Activated T-cell treated with anti-CD3 and anti-CD28 coated beads, Interleukin-2, amount 50 U/mL, for 24 hours (primary cell): ENCODE data around the gene CFAP54.

ENCODE experiments used
- DNase-seq: peaks from one replicate; pipeline ENCODE4 v3.0.0-alpha.2; 2020
- H3K27ac Mint-ChIP-seq: 2 replicates; pipeline ENCODE4 v1.8.0; 2020; ENCODE audit warnings: mild to moderate bottlenecking, mixed read lengths
- H3K27me3 Mint-ChIP-seq: 2 replicates; pipeline ENCODE4 v1.8.0; 2020; ENCODE audit warnings: mixed read lengths
- H3K36me3 Mint-ChIP-seq: 2 replicates; pipeline ENCODE4 v1.8.0; 2020; ENCODE audit warnings: low read depth, mixed read lengths
- H3K4me1 Mint-ChIP-seq: 2 replicates; pipeline ENCODE4 v1.8.0; 2020; ENCODE audit warnings: low read depth, mixed read lengths
- H3K4me3 Mint-ChIP-seq: 2 replicates; pipeline ENCODE4 v1.8.0; 2020; ENCODE audit warnings: mild to moderate bottlenecking, moderate library complexity, mixed read lengths
- H3K9me3 Mint-ChIP-seq: 2 replicates; pipeline ENCODE4 v1.8.0; 2020; ENCODE audit warnings: mixed read lengths

The CFAP54 gene

GRCh38 chr12:96516472-96517430 lies 27.4 kb downstream of the CFAP54 start:
- H3K27ac Mint-ChIP-seq: peak overlapping the region; percentile 86
- no peaks in the 10 kb centered on the region for H3K27me3 Mint-ChIP-seq
- H3K4me3 Mint-ChIP-seq: no peak overlapping the region
- no peaks in the 10 kb centered on the region for H3K36me3 Mint-ChIP-seq
- peak; percentile 85 for DNase-seq
- H3K4me1 Mint-ChIP-seq: peaks cover 17% of the 10 kb centered on the region
- H3K9me3 Mint-ChIP-seq: no peaks in the 10 kb centered on the region

- H3K4me1 Mint-ChIP-seq: peaks cover 17% of the 10 kb centered on the region
- no peak for DNase-seq
- no peaks in the 10 kb centered on the region for H3K9me3 Mint-ChIP-seq
- no peak overlapping the region for H3K27ac Mint-ChIP-seq
- no peaks in the 10 kb centered on the region for H3K27me3 Mint-ChIP-seq
- no peak overlapping the region for H3K4me3 Mint-ChIP-seq
- no peaks in the 10 kb centered on the region for H3K36me3 Mint-ChIP-seq
These were observed 31.4 kb downstream of the CFAP54 start for GRCh38 chr12:96520767-96521166.

- Mint-ChIP-seq H3K27me3 (no peaks in the 10 kb centered on the region), H3K27ac (no peak overlapping the region), H3K4me1 (peaks cover 10% of the 10 kb centered on the region), H3K36me3 (no peaks in the 10 kb centered on the region), H3K9me3 (no peaks in the 10 kb centered on the region), H3K4me3 (no peak overlapping the region)
- no peak for DNase-seq
These were observed 32.7 kb downstream of the CFAP54 start for GRCh38 chr12:96521895-96522682.

GRCh38 chr12:96522690-96523089 lies 33.3 kb downstream of the CFAP54 start:
- Mint-ChIP-seq H3K4me1 (peaks cover 4% of the 10 kb centered on the region), H3K27me3 (no peaks in the 10 kb centered on the region), H3K4me3 (no peak overlapping the region), H3K27ac (no peak overlapping the region), H3K36me3 (no peaks in the 10 kb centered on the region), H3K9me3 (no peaks in the 10 kb centered on the region)
- DNase-seq: no peak

GRCh38 chr12:96526110-96526509 lies 36.7 kb downstream of the CFAP54 start:
- Mint-ChIP-seq H3K9me3 (no peaks in the 10 kb centered on the region), H3K4me1 (peaks cover 2% of the 10 kb centered on the region), H3K27me3 (no peaks in the 10 kb centered on the region), H3K27ac (no peak overlapping the region), H3K4me3 (no peak overlapping the region), H3K36me3 (no peaks in the 10 kb centered on the region)
- DNase-seq: no peak

- H3K9me3 Mint-ChIP-seq: no peaks in the 10 kb centered on the region
- no peak for DNase-seq
- no peaks in the 10 kb centered on the region for H3K27me3 Mint-ChIP-seq
- no peak overlapping the region for H3K4me3 Mint-ChIP-seq
- H3K4me1 Mint-ChIP-seq: peaks cover 2% of the 10 kb centered on the region
- H3K27ac Mint-ChIP-seq: no peak overlapping the region
- no peaks in the 10 kb centered on the region for H3K36me3 Mint-ChIP-seq
These were observed 40.5 kb downstream of the CFAP54 start for GRCh38 chr12:96529912-96530311.

- Mint-ChIP-seq H3K9me3 (no peaks in the 10 kb centered on the region), H3K4me1 (no peaks in the 10 kb centered on the region), H3K4me3 (no peak overlapping the region), H3K27me3 (no peaks in the 10 kb centered on the region), H3K36me3 (no peaks in the 10 kb centered on the region), H3K27ac (no peak overlapping the region)
- DNase-seq: no peak
These were observed 45.0 kb downstream of the CFAP54 start for GRCh38 chr12:96534339-96534738.

- H3K27ac Mint-ChIP-seq: no peak overlapping the region
- no peak for DNase-seq
- H3K27me3 Mint-ChIP-seq: peaks cover 15% of the 10 kb centered on the region
- H3K4me1 Mint-ChIP-seq: no peaks in the 10 kb centered on the region
- H3K36me3 Mint-ChIP-seq: no peaks in the 10 kb centered on the region
- no peak overlapping the region for H3K4me3 Mint-ChIP-seq
- peaks cover 4% of the 10 kb centered on the region for H3K9me3 Mint-ChIP-seq
These were observed 59.0 kb downstream of the CFAP54 start for GRCh38 chr12:96548384-96548783.

GRCh38 chr12:96549341-96549740 lies 60.0 kb downstream of the CFAP54 start:
- H3K27ac Mint-ChIP-seq: no peak overlapping the region
- no peaks in the 10 kb centered on the region for H3K4me1 Mint-ChIP-seq
- no peak for DNase-seq
- no peak overlapping the region for H3K4me3 Mint-ChIP-seq
- H3K9me3 Mint-ChIP-seq: no peaks in the 10 kb centered on the region
- no peaks in the 10 kb centered on the region for H3K36me3 Mint-ChIP-seq
- H3K27me3 Mint-ChIP-seq: peaks cover 18% of the 10 kb centered on the region

- H3K4me1 Mint-ChIP-seq: peaks cover 24% of the 10 kb centered on the region
- no peak for DNase-seq
- peak overlapping the region; percentile 42 for H3K4me3 Mint-ChIP-seq
- H3K27ac Mint-ChIP-seq: peak overlapping the region; percentile 86
- peaks cover 25% of the 10 kb centered on the region for H3K27me3 Mint-ChIP-seq
- no peaks in the 10 kb centered on the region for H3K9me3 Mint-ChIP-seq
- H3K36me3 Mint-ChIP-seq: no peaks in the 10 kb centered on the region
These were observed 81.2 kb downstream of the CFAP54 start for GRCh38 chr12:96570579-96570978.

GRCh38 chr12:96571101-96571862 lies 81.9 kb downstream of the CFAP54 start:
- no peak for DNase-seq
- H3K4me3 Mint-ChIP-seq: peak overlapping the region; percentile 42
- no peaks in the 10 kb centered on the region for H3K36me3 Mint-ChIP-seq
- peaks cover 18% of the 10 kb centered on the region for H3K27me3 Mint-ChIP-seq
- peaks cover 24% of the 10 kb centered on the region for H3K4me1 Mint-ChIP-seq
- H3K9me3 Mint-ChIP-seq: no peaks in the 10 kb centered on the region
- H3K27ac Mint-ChIP-seq: peak overlapping the region; percentile 86

- H3K27ac Mint-ChIP-seq: no peak overlapping the region
- peaks cover 2% of the 10 kb centered on the region for H3K27me3 Mint-ChIP-seq
- no peak overlapping the region for H3K4me3 Mint-ChIP-seq
These were observed 89.2 kb downstream of the CFAP54 start for GRCh38 chr12:96578526-96579125.

GRCh38 chr12:96585977-96586376 lies 96.6 kb downstream of the CFAP54 start:
- no peak overlapping the region for H3K4me3 Mint-ChIP-seq
- H3K4me1 Mint-ChIP-seq: no peaks in the 10 kb centered on the region
- peaks cover 11% of the 10 kb centered on the region for H3K27me3 Mint-ChIP-seq
- no peaks in the 10 kb centered on the region for H3K9me3 Mint-ChIP-seq
- H3K36me3 Mint-ChIP-seq: no peaks in the 10 kb centered on the region
- no peak overlapping the region for H3K27ac Mint-ChIP-seq
- no peak for DNase-seq

More at GRCh38 chr12:96578526-96579125, 89.2 kb downstream of the CFAP54 start:
- Mint-ChIP-seq H3K36me3 (no peaks in the 10 kb centered on the region), H3K9me3 (no peaks in the 10 kb centered on the region), H3K4me1 (no peaks in the 10 kb centered on the region)
- DNase-seq: no peak

- Mint-ChIP-seq H3K4me3 (no peak overlapping the region), H3K27me3 (peaks cover 15% of the 10 kb centered on the region), H3K36me3 (no peaks in the 10 kb centered on the region), H3K27ac (no peak overlapping the region), H3K9me3 (no peaks in the 10 kb centered on the region), H3K4me1 (no peaks in the 10 kb centered on the region)
- no peak for DNase-seq
These were observed 98.3 kb downstream of the CFAP54 start for GRCh38 chr12:96587691-96588090.
